Measurements from ENCODE around the gene UBTD2. TPM values are rescaled to one million over a fixed set of nuclear protein-coding genes. Genes with fewer than 3 reads are reported as not detected.

The UBTD2 gene
- total RNA-seq, 1 donor = 1.7 TPM

DNA sequence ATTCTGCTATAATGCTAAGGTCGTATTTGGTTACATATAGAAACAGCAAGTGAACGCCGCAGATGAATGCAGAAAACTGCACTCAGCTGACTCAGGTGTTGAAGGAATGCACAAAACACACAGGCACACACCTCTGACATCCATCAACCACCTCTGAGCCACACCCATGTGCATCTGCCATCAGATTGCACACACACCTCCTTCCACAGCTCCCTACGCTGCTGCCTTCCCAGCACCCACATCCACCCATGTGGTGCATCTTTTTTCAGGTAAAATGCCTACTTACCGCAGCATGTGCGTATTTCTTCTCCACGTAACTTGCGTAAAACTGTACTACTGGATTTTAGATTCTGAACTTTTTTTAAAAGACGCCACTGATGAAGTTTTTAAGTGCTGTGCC is 102.6 kb downstream of the UBTD2 start:
- H3K4me1 ChIP-seq (ENCODE audit: insufficient read depth, low read length) = peaks cover 99% of the 10 kb centered on the region
- H3K27me3 ChIP-seq (ENCODE audit: insufficient read depth, low read length) = no peaks in the 10 kb centered on the region
- H3K4me3 ChIP-seq (ENCODE audit: low read length) = no peak overlapping the region
- no peaks in the 10 kb centered on the region for H3K9me3 ChIP-seq (ENCODE audit: low read depth, low read length)

- Histone ChIP-seq H3K4me3 (ENCODE audit: low read length) (peak overlapping the region; percentile 13), H3K4me1 (ENCODE audit: insufficient read depth, low read length) (peaks cover 97% of the 10 kb centered on the region), H3K9me3 (ENCODE audit: low read depth, low read length) (no peaks in the 10 kb centered on the region), H3K27me3 (ENCODE audit: insufficient read depth, low read length) (no peaks in the 10 kb centered on the region)
Observed at GRCh38 chr5:172178991-172179989, 104.3 kb downstream of the UBTD2 start.

- H3K4me3 ChIP-seq (ENCODE audit: low read length) = peak overlapping the region; percentile 13
Observed at GRCh38 chr5:172178301-172178987, 105.1 kb downstream of the UBTD2 start.

GRCh38 chr5:172177176-172177575 is 106.4 kb downstream of the UBTD2 start:
- H3K4me1 ChIP-seq (ENCODE audit: insufficient read depth, low read length) = peaks cover 97% of the 10 kb centered on the region
- no peaks in the 10 kb centered on the region for H3K27me3 ChIP-seq (ENCODE audit: insufficient read depth, low read length)
- no peaks in the 10 kb centered on the region for H3K9me3 ChIP-seq (ENCODE audit: low read depth, low read length)
- H3K4me3 ChIP-seq (ENCODE audit: low read length) = no peak overlapping the region

More at GRCh38 chr5:172178301-172178987, 105.1 kb downstream of the UBTD2 start:
- Histone ChIP-seq H3K27me3 (ENCODE audit: insufficient read depth, low read length) (no peaks in the 10 kb centered on the region), H3K9me3 (ENCODE audit: low read depth, low read length) (no peaks in the 10 kb centered on the region), H3K4me1 (ENCODE audit: insufficient read depth, low read length) (peaks cover 97% of the 10 kb centered on the region)

DNA sequence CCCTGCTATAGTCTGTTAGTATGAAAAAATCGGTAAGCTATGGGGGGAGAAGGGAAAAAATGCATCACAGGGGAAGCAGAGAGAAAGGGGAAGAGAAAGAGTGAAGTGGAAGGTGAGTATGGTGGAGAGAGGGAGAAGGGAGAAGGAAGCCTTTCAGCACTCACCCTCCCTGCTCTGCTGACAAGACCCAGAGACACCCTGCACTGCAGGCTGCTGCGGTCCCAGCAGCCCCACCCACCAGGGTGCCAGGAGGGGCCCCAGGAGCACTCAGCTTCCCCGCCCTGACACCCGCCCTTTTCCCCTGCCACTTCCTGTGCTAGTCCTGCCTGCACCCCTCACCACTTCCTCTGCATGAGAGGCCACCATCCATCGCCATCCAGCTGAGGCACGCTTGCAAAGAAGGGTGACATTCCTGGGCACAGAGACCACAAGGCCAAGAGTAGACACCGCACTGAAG is 108.3 kb downstream of the UBTD2 start:
- Histone ChIP-seq H3K9me3 (ENCODE audit: low read depth, low read length) (no peaks in the 10 kb centered on the region), H3K4me1 (ENCODE audit: insufficient read depth, low read length) (peaks cover 97% of the 10 kb centered on the region), H3K4me3 (ENCODE audit: low read length) (peak overlapping the region; percentile 44), H3K27me3 (ENCODE audit: insufficient read depth, low read length) (no peaks in the 10 kb centered on the region)

- H3K4me1 ChIP-seq (ENCODE audit: insufficient read depth, low read length) = peaks cover 96% of the 10 kb centered on the region
- H3K9me3 ChIP-seq (ENCODE audit: low read depth, low read length) = no peaks in the 10 kb centered on the region
- peak overlapping the region; percentile 44 for H3K4me3 ChIP-seq (ENCODE audit: low read length)
- H3K27me3 ChIP-seq (ENCODE audit: insufficient read depth, low read length) = no peaks in the 10 kb centered on the region
Observed at GRCh38 chr5:172173564-172174153, 109.9 kb downstream of the UBTD2 start.

DNA sequence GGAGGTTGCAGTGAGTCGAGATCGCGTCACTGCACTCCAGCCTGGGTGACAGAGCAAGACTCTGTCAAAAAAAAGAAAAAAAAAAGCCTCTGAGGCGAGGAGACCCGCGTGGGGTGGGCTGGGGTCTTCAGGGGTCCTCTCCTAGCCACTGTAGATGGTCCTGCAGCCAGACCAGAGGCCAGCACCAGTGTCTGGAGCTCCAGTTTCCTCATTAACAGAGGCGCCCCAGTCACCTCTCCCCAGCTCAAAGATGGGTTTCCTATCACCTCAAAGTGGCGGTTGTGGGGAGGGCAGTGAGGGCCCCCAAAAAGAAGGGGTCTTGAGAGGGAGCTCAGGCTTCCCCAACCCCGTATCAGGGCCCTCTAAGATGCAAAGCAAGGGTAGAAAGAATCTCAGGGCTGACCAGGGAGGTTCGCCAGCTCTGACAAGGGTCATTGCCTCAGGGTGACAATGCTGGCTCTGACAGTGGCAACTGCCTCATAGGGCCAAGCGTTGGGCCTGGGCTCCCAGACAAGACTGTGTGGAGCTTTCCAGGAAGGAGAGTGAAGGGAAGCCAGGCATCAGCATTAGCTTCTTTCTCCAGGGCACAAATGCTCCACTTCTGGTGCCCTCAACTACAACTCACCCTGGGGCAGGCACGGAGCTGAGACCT is 110.5 kb downstream of the UBTD2 start:
- no peak overlapping the region for H3K4me3 ChIP-seq (ENCODE audit: low read length)
- H3K27me3 ChIP-seq (ENCODE audit: insufficient read depth, low read length) = no peaks in the 10 kb centered on the region
- H3K9me3 ChIP-seq (ENCODE audit: low read depth, low read length) = no peaks in the 10 kb centered on the region
- H3K4me1 ChIP-seq (ENCODE audit: insufficient read depth, low read length) = peaks cover 96% of the 10 kb centered on the region

DNA sequence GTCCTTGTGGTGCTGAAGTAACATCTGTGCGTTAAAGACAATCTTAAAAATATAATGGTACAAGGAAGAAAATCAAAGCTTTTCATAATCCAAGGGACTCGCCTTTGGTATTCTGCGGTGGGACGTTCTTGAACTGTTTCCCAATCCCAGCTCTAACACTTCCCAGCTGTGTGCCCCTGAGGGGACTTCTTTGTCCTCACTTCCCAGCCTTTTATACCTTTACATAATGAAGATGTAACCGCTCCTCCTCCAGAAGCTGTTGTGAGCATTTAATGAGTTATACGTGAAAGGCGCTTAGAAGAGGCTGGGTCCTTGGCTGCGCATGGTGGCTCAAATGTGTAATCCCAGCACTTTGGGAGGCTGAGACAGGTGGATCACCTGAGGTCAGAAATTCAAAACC is 112.4 kb downstream of the UBTD2 start:
- no peaks in the 10 kb centered on the region for H3K9me3 ChIP-seq (ENCODE audit: low read depth, low read length)
- peaks cover 88% of the 10 kb centered on the region for H3K4me1 ChIP-seq (ENCODE audit: insufficient read depth, low read length)
- H3K27me3 ChIP-seq (ENCODE audit: insufficient read depth, low read length) = no peaks in the 10 kb centered on the region
- no peak overlapping the region for H3K4me3 ChIP-seq (ENCODE audit: low read length)

DNA sequence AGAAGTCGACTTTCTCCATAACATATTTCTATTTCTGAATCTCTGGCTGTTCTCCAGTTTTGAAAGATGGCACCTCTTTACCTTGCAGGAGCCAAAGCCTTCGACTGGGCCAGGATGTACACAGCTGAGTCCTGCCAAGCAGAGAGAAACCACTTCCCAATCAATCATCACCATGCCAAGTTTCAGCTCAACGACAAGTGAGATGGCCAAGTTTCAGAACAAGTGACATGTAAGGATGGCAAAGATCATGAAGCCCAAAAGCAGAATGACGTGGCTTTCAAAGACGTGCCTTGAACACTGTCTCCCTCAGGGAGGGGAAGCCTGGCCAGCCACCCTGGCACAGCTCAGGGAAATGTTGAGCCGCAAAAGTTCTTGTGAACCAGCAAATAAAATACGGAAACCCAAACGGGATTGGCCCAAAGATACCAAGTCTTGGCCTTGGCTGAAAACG is 113.3 kb downstream of the UBTD2 start:
- peaks cover 89% of the 10 kb centered on the region for H3K4me1 ChIP-seq (ENCODE audit: insufficient read depth, low read length)
- no peak overlapping the region for H3K4me3 ChIP-seq (ENCODE audit: low read length)
- no peaks in the 10 kb centered on the region for H3K27me3 ChIP-seq (ENCODE audit: insufficient read depth, low read length)
- no peaks in the 10 kb centered on the region for H3K9me3 ChIP-seq (ENCODE audit: low read depth, low read length)

GRCh38 chr5:172169216-172169615 is 114.3 kb downstream of the UBTD2 start:
- Histone ChIP-seq H3K9me3 (ENCODE audit: low read depth, low read length) (no peaks in the 10 kb centered on the region), H3K4me3 (ENCODE audit: low read length) (no peak overlapping the region), H3K4me1 (ENCODE audit: insufficient read depth, low read length) (peaks cover 89% of the 10 kb centered on the region), H3K27me3 (ENCODE audit: insufficient read depth, low read length) (no peaks in the 10 kb centered on the region)

GRCh38 chr5:172168311-172168710 is 115.3 kb downstream of the UBTD2 start:
- Histone ChIP-seq H3K4me3 (ENCODE audit: low read length) (no peak overlapping the region), H3K27me3 (ENCODE audit: insufficient read depth, low read length) (no peaks in the 10 kb centered on the region), H3K9me3 (ENCODE audit: low read depth, low read length) (no peaks in the 10 kb centered on the region), H3K4me1 (ENCODE audit: insufficient read depth, low read length) (peaks cover 86% of the 10 kb centered on the region)

GRCh38 chr5:172167895-172168294 is 115.7 kb downstream of the UBTD2 start:
- Histone ChIP-seq H3K4me1 (ENCODE audit: insufficient read depth, low read length) (peaks cover 86% of the 10 kb centered on the region), H3K27me3 (ENCODE audit: insufficient read depth, low read length) (no peaks in the 10 kb centered on the region), H3K9me3 (ENCODE audit: low read depth, low read length) (no peaks in the 10 kb centered on the region), H3K4me3 (ENCODE audit: low read length) (no peak overlapping the region)

- no peak overlapping the region for H3K4me3 ChIP-seq (ENCODE audit: low read length)
- no peaks in the 10 kb centered on the region for H3K9me3 ChIP-seq (ENCODE audit: low read depth, low read length)
- no peaks in the 10 kb centered on the region for H3K27me3 ChIP-seq (ENCODE audit: insufficient read depth, low read length)
- peaks cover 87% of the 10 kb centered on the region for H3K4me1 ChIP-seq (ENCODE audit: insufficient read depth, low read length)
Observed at GRCh38 chr5:172166030-172166826, 117.3 kb downstream of the UBTD2 start.

- no peaks in the 10 kb centered on the region for H3K27me3 ChIP-seq (ENCODE audit: insufficient read depth, low read length)
- H3K4me3 ChIP-seq (ENCODE audit: low read length) = no peak overlapping the region
- H3K4me1 ChIP-seq (ENCODE audit: insufficient read depth, low read length) = peaks cover 85% of the 10 kb centered on the region
- H3K9me3 ChIP-seq (ENCODE audit: low read depth, low read length) = no peaks in the 10 kb centered on the region
Observed at GRCh38 chr5:172165465-172165864, 118.1 kb downstream of the UBTD2 start.
